ENCODE results near the gene ROBO1. TPM values are rescaled to one million over a fixed set of nuclear protein-coding genes. Genes with fewer than 3 reads are reported as not detected.

Gene ROBO1
- total and polyA plus RNA-seq, 2 of the 8 experiments (the other 6 are each of a cell fraction or from before 2014, with no cell fraction given) = 51.4 to 91.0 TPM

GRCh38 chr3:78858910-78859309 is 908.9 kb downstream of the ROBO1 start:
- H4K8ac ChIP-seq (ENCODE audit: extremely low read depth, insufficient read depth, low read length) = no peak overlapping the region
- peaks cover 0 to 21% of the 10 kb centered on the region in 2 experiments; a peak in 2 of 4 replicates for H3K79me2 ChIP-seq (ENCODE audit: control insufficient read depth in 1 of 2, insufficient read depth in 2 of 2, low read length in 2 of 2)
- FAIRE-seq = no peak
- H4K91ac ChIP-seq (replicated peaks; ENCODE audit: insufficient read length, low read length) = no peak overlapping the region
- H3K4ac ChIP-seq (replicated peaks; ENCODE audit: insufficient read length, low read depth, low read length) = no peak overlapping the region
- H3K23ac ChIP-seq (ENCODE audit: insufficient read length) = no peak overlapping the region
- H2BK12ac ChIP-seq (ENCODE audit: low read depth, low read length) = no peak overlapping the region
- no peak overlapping the region for H2BK120ac ChIP-seq (replicated peaks; ENCODE audit: low read depth, low read length)
- ChIA-PET CTCF (ENCODE audit: partially characterized antibody) (no interaction called here), POLR2A (ENCODE audit: partially characterized antibody) (no interaction called here)
- no peak overlapping the region for H2BK20ac ChIP-seq (ENCODE audit: low read length)
- H3K18ac ChIP-seq (ENCODE audit: extremely low read depth, low read length) = no peak overlapping the region
- no peaks in the 10 kb centered on the region for H3K9me3 ChIP-seq (ENCODE audit: insufficient read depth in 2 of 2, low read depth in 1 of 2, low read length in 1 of 2)
- DNase-seq (ENCODE audit: low read depth in 1 of 2, low spot score in 2 of 2) = no peak
- no peak overlapping the region for H3K14ac ChIP-seq (ENCODE audit: insufficient read length)
- no peaks in the 10 kb centered on the region for H4K20me1 ChIP-seq (replicated peaks in 1 of 2; ENCODE audit: control insufficient read depth in 1 of 2, insufficient read depth in 2 of 2, low read length in 2 of 2)
- no peak overlapping the region for H2AK5ac ChIP-seq (ENCODE audit: low read depth, low read length)
- no peak overlapping the region for H2AFZ ChIP-seq (ENCODE audit: low read length)
- H3K27me3 ChIP-seq (replicated peaks in 1 of 4; ENCODE audit: control insufficient read depth in 3 of 4, extremely low read depth in 1 of 4, insufficient read depth in 3 of 4, low read length in 3 of 4) = no peaks in the 10 kb centered on the region
- H3K23me2 ChIP-seq (ENCODE audit: low read depth, low read length) = no peaks in the 10 kb centered on the region
- H3K36me3 ChIP-seq (ENCODE audit: control insufficient read depth in 2 of 4, insufficient read depth in 4 of 4, low read length in 3 of 4) = no peaks in the 10 kb centered on the region
- H3K9ac ChIP-seq (replicated peaks in 1 of 4; ENCODE audit: extremely low read depth in 1 of 4, low read depth in 3 of 4, low read length in 3 of 4) = no peak overlapping the region
- TF ChIP-seq SP2 (IDR thresholded peaks at IDR 0.05; ENCODE audit: low read length) (no peak), SP4 (IDR thresholded peaks at IDR 0.05; ENCODE audit: low read length) (no peak), RAD21 (IDR thresholded peaks at IDR 0.05 in 1 of 2, conservative IDR thresholded peaks at IDR 0.05 in 1 of 2; ENCODE audit: low read depth in 2 of 2, low read length in 2 of 2) (no peak), RFX5 (IDR thresholded peaks at IDR 0.05; ENCODE audit: borderline replicate concordance, low read depth, low read length) (no peak), FOSL1 (IDR thresholded peaks at IDR 0.05; ENCODE audit: insufficient read depth, low read depth, low read length) (no peak), TEAD4 (IDR thresholded peaks at IDR 0.05; ENCODE audit: low read depth, low read length) (no peak), BACH1 (IDR thresholded peaks at IDR 0.05; ENCODE audit: low read length) (no peak), EP300 (IDR thresholded peaks at IDR 0.05; ENCODE audit: borderline replicate concordance in 1 of 2, low read depth in 2 of 2, low read length in 2 of 2) (no peak), PHF8 (conservative IDR thresholded peaks at IDR 0.05; ENCODE audit: low read depth, low read length) (no peak), CTBP2 (IDR thresholded peaks at IDR 0.05; ENCODE audit: borderline replicate concordance, insufficient read depth, insufficient read length, low read length) (no peak), ASH2L (IDR thresholded peaks at IDR 0.05; ENCODE audit: low read length) (no peak), SIRT6 (IDR thresholded peaks at IDR 0.05; ENCODE audit: low read length) (no peak), POLR2A (IDR thresholded peaks at IDR 0.05; ENCODE audit: control extremely low read depth in 1 of 2, low read depth in 2 of 2, low read length in 2 of 2) (no peak), YY1 (IDR thresholded peaks at IDR 0.05; ENCODE audit: low read depth, low read length) (no peak), CHD1 (IDR thresholded peaks at IDR 0.05; ENCODE audit: low read depth, low read length) (no peak)
- peaks cover 0 to 3% (median 0%) of the 10 kb centered on the region in 4 experiments; a peak in 2 of 7 replicates for H3K4me1 ChIP-seq (replicated peaks in 1 of 4; ENCODE audit: control insufficient read depth in 3 of 4, insufficient read depth in 4 of 4, low read length in 3 of 4)
- H3K4me3 ChIP-seq (ENCODE audit: extremely low read depth in 1 of 4, insufficient read depth in 2 of 4, low read depth in 3 of 4, low read length in 4 of 4) = no peak overlapping the region
- H3K27ac ChIP-seq (ENCODE audit: low read depth, low read length) = no peak overlapping the region
- H3K79me1 ChIP-seq (ENCODE audit: low read depth, low read length) = no peaks in the 10 kb centered on the region
- no peak overlapping the region for H4K5ac ChIP-seq (ENCODE audit: insufficient read length, low read depth, low read length)
- no peak overlapping the region for H3K4me2 ChIP-seq (ENCODE audit: insufficient read depth in 1 of 2, low read depth in 2 of 2, low read length in 2 of 2)
- H3K56ac ChIP-seq (replicated peaks; ENCODE audit: insufficient read length, low read depth, low read length) = no peak overlapping the region
- H2BK5ac ChIP-seq (ENCODE audit: low read depth, low read length) = no peak overlapping the region
- no peak overlapping the region for H2BK15ac ChIP-seq (ENCODE audit: low read length)
- WGBS, 2 experiments (ENCODE audit: extremely low coverage in 1 of 2, insufficient coverage in 1 of 2, insufficient read length in 1 of 2, insufficient replicate concordance in 2 of 2, low coverage in 1 of 2, low lambda C conversion rate in 2 of 2, missing lambda C conversion rate in 1 of 2) = 91% methylated on average over 4 of the region's 4 CpGs; no CpG with 5 or more reads in 1 of the 2 experiments
